OCI-M2 (cell line): ENCODE results near the gene ASMT.
"Not testable (repeated sequence)": the region's sequence is repeated elsewhere in the genome, so short reads cannot be mapped to it uniquely, and the experiment has no call there.

Experiments
- DNase-seq: peaks from one replicate; lab custom pipeline; 2025; ENCODE audit not compliant: unreplicated experiment; lab: John Stamatoyannopoulos, UW

The ASMT gene

GRCh38 chrX:1614927-1615326 is at the start of gene ASMT:
TSS of gene ASMT (plus strand) at chrX:1615059. CDS start at chrX:1615200, 141 bp downstream.
- DNase-seq: no peak

GRCh38 chrX:1574181-1574580 is 40.7 kb upstream of the ASMT start:
- not testable (repeated sequence) for DNase-seq

- no peak for DNase-seq
Observed at GRCh38 chrX:1576201-1576992, 38.5 kb upstream of the ASMT start.

- no peak for DNase-seq
Observed at GRCh38 chrX:1577845-1578244, 37.0 kb upstream of the ASMT start.

GRCh38 chrX:1578511-1579173 is 36.2 kb upstream of the ASMT start:
- DNase-seq: no peak

GRCh38 chrX:1581132-1581531 is 33.7 kb upstream of the ASMT start:
- peak; percentile 50 for DNase-seq

GRCh38 chrX:1582686-1583437 is 32.0 kb upstream of the ASMT start:
- DNase-seq: no peak

- no peak for DNase-seq
Observed at GRCh38 chrX:1584237-1585011, 30.4 kb upstream of the ASMT start.

GRCh38 chrX:1587161-1587560 is 27.7 kb upstream of the ASMT start:
- no peak for DNase-seq

GRCh38 chrX:1589356-1590130 is 25.3 kb upstream of the ASMT start:
- DNase-seq: no peak

GRCh38 chrX:1591102-1591862 is 23.6 kb upstream of the ASMT start, which contains the start of gene AKAP17A:
TSS of gene AKAP17A (plus strand) at chrX:1591604. CDS start at chrX:1593463, 1,859 bp downstream.
- peak; percentile 38 for DNase-seq

- no peak for DNase-seq
Observed at GRCh38 chrX:1591863-1592469, 22.9 kb upstream of the ASMT start.

- no peak for DNase-seq
Observed at GRCh38 chrX:1592470-1593142, 22.3 kb upstream of the ASMT start.

GRCh38 chrX:1593286-1594271 is 21.3 kb upstream of the ASMT start:
- no peak for DNase-seq

GRCh38 chrX:1595711-1596060 is 19.2 kb upstream of the ASMT start:
- no peak for DNase-seq

GRCh38 chrX:1596676-1597344 is 18.0 kb upstream of the ASMT start:
- no peak for DNase-seq
